ENCODE results near the gene NSUN4. TPM values are rescaled to one million over a fixed set of nuclear protein-coding genes. Genes with fewer than 3 reads are reported as not detected.

Gene NSUN4
- total RNA-seq, 1 experiment from 2014 or later = 20.4 TPM

GRCh38 chr1:46301406-46301807 is 39.2 kb upstream of the NSUN4 start:
- Mint-ChIP-seq H3K27ac (peak overlapping the region; percentile 66 to 97 (median 80)), H3K4me1 (peaks cover 31 to 47% of the 10 kb centered on the region in 2 experiments), H3K27me3 (ENCODE audit: low read depth) (no peaks in the 10 kb centered on the region; the same call in 1 of the 2 replicates), H3K4me3 (peak overlapping the region; percentile 100), H3K36me3 (ENCODE audit: insufficient read depth in 1 of 3, low read depth in 3 of 3) (peaks cover 29 to 38% (median 32%) of the 10 kb centered on the region in 3 experiments), H3K9me3 (peaks cover 0 to 3% of the 10 kb centered on the region in 2 experiments; a peak in 1 of 5 replicates)
- H4K8ac ChIP-seq (replicated peaks; ENCODE audit: insufficient read length, low read depth, low read length) = no peak overlapping the region
- no peak overlapping the region for H2BK5ac ChIP-seq (ENCODE audit: insufficient read length, low read length)
- no peaks in the 10 kb centered on the region; the same call in 1 of the 2 replicates for H3K4me1 ChIP-seq (ENCODE audit: insufficient read depth, low read length)
- no CpG with 5 or more reads among the region's 17 CpGs for WGBS (ENCODE audit: extremely low coverage, insufficient read length, low lambda C conversion rate)
- H3K14ac ChIP-seq (ENCODE audit: insufficient read depth, low read length) = peak overlapping the region; percentile 32; the same call in 1 of the 2 replicates
- H3K18ac ChIP-seq (ENCODE audit: insufficient read length, low read depth, low read length) = peak overlapping the region; percentile 79
- no peak overlapping the region for H4K91ac ChIP-seq (ENCODE audit: insufficient read length, low read depth, low read length)
- H3K23ac ChIP-seq (ENCODE audit: insufficient read length, low read depth, low read length) = no peak overlapping the region
- H2BK15ac ChIP-seq (ENCODE audit: low read depth, low read length) = no peak overlapping the region
- H3K4me2 ChIP-seq (ENCODE audit: insufficient read depth, insufficient read length, low read length) = peak overlapping the region; percentile 61
- H3K9ac ChIP-seq (ENCODE audit: extremely low read depth, insufficient read length, low read length) = peak overlapping the region; percentile 39
- H3K56ac ChIP-seq (ENCODE audit: insufficient read length, low read depth, low read length) = no peak overlapping the region
- no peak overlapping the region for H2AK5ac ChIP-seq (ENCODE audit: insufficient read length, low read length)
- no peak overlapping the region; the same call in 1 of the 2 replicates for H3K4ac ChIP-seq (ENCODE audit: low read depth, low read length)
- no peak for DNase-seq
- no peak overlapping the region for H2BK20ac ChIP-seq (ENCODE audit: low read depth, low read length, poor library complexity, severe bottlenecking)
- H2AFZ ChIP-seq (ENCODE audit: low read length) = no peak overlapping the region
- H4K5ac ChIP-seq (ENCODE audit: insufficient read length, low read depth, low read length) = no peak overlapping the region
- H2BK120ac ChIP-seq (ENCODE audit: low read depth, low read length, poor library complexity, severe bottlenecking) = no peak overlapping the region
- H3K9me3 ChIP-seq (ENCODE audit: control insufficient read depth, low read depth, low read length) = no peaks in the 10 kb centered on the region
- peaks cover 4% of the 10 kb centered on the region for H3K79me1 ChIP-seq (ENCODE audit: insufficient read depth, low read depth, low read length, poor library complexity, severe bottlenecking)
- peaks cover 33% of the 10 kb centered on the region; the same call in 1 of the 2 replicates for H3K79me2 ChIP-seq (ENCODE audit: insufficient read depth, low read length)
- peaks cover 13% of the 10 kb centered on the region for H3K23me2 ChIP-seq (ENCODE audit: insufficient read length, low read depth, low read length, poor library complexity, severe bottlenecking)
- no peaks in the 10 kb centered on the region for H4K20me1 ChIP-seq (ENCODE audit: control insufficient read depth, insufficient read depth, insufficient read length)
- H3K27ac ChIP-seq (ENCODE audit: insufficient read length, low read depth, low read length) = no peak overlapping the region
- H3K27me3 ChIP-seq (ENCODE audit: insufficient read depth, low read length) = no peaks in the 10 kb centered on the region
- H3T11ph ChIP-seq (ENCODE audit: low read length) = no peak overlapping the region
- H2BK12ac ChIP-seq (ENCODE audit: insufficient read length, low read depth, low read length) = no peak overlapping the region
- TF ChIP-seq CTCF (conservative IDR thresholded peaks at IDR 0.05) = no peak
